ES-I3 (cell line): Measurements from ENCODE around the gene ST7L.

Experiments used
- H3K36me3 ChIP-seq: 2 replicates; pipeline ENCODE4 v1.6.1; 2013; ENCODE audit warnings: mild to moderate bottlenecking, low read length, control low read depth, moderate library complexity; ENCODE audit not compliant: insufficient read depth
- H3K4me1 ChIP-seq: 2 replicates; pipeline ENCODE4 v1.6.1; 2013; ENCODE audit warnings: mild to moderate bottlenecking, control low read depth, low read length; ENCODE audit not compliant: insufficient read depth
- H3K9ac ChIP-seq: 2 replicates; pipeline ENCODE4 v1.6.1; 2013; ENCODE audit warnings: low read depth, mild to moderate bottlenecking, low read length, moderate library complexity
- H3K9me3 ChIP-seq: 2 replicates; pipeline ENCODE4 v1.6.1; 2013; ENCODE audit warnings: mild to moderate bottlenecking, low read length, moderate library complexity; ENCODE audit not compliant: control insufficient read depth, insufficient read depth

The ST7L gene

DNA sequence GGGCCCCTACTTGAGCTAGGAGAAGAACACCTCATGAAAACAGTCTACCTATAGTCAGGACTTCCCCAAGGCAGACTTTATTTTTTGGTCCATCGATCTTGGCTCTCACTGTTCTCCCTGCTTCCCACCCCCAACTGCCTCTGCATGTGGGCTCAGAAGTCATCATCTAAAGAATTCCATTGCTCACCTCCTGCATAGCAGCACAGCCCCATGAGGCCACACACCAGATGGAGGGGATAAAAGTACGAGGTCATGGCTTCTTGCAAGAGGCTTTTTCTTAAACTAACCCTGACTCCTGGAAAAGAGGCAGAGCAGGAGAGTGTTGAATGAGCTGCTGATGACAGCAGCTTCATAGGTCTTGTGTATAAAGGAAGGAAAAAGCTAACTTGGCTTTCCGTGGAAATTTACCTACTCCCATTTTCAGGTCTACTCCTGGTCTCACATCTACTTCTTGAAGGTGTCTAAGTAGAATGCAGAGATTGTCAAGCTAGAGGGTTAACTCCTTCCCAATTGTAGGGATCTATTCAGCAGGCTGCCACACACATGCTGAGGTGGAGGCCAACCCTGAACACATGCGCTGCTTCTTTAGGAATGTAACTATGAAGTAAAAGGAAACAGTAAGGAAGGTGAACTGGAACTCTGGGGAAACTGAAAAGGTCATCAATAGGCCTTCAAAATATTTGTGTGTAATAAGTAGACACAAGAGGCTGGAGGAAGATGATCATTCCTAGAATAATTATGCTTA lies 91.5 kb downstream of the ST7L start:
- Histone ChIP-seq H3K4me1 (peaks cover 31% of the 10 kb centered on the region), H3K9me3 (no peaks in the 10 kb centered on the region; the same call in 1 of the 2 replicates), H3K9ac (no peak overlapping the region), H3K36me3 (no peaks in the 10 kb centered on the region; the same call in 1 of the 2 replicates)

GRCh38 chr1:112524986-112525385 lies 94.0 kb downstream of the ST7L start:
- H3K9ac ChIP-seq: no peak overlapping the region
- H3K9me3 ChIP-seq: no peaks in the 10 kb centered on the region
- peaks cover 31% of the 10 kb centered on the region for H3K4me1 ChIP-seq
- H3K36me3 ChIP-seq: no peaks in the 10 kb centered on the region; the same call in 1 of the 2 replicates

GRCh38 chr1:112524251-112524650 lies 94.7 kb downstream of the ST7L start:
- H3K9me3 ChIP-seq: no peaks in the 10 kb centered on the region
- no peak overlapping the region for H3K9ac ChIP-seq
- H3K36me3 ChIP-seq: no peaks in the 10 kb centered on the region; the same call in 1 of the 2 replicates
- peaks cover 31% of the 10 kb centered on the region for H3K4me1 ChIP-seq

- Histone ChIP-seq H3K4me1 (peaks cover 29% of the 10 kb centered on the region), H3K36me3 (no peaks in the 10 kb centered on the region; the same call in 1 of the 2 replicates), H3K9me3 (no peaks in the 10 kb centered on the region), H3K9ac (no peak overlapping the region)
Observed at GRCh38 chr1:112522621-112523020, 96.3 kb downstream of the ST7L start.

GRCh38 chr1:112520166-112520565 lies 98.8 kb downstream of the ST7L start:
- Histone ChIP-seq H3K36me3 (no peaks in the 10 kb centered on the region; the same call in 1 of the 2 replicates), H3K9ac (no peak overlapping the region), H3K9me3 (no peaks in the 10 kb centered on the region), H3K4me1 (peaks cover 25% of the 10 kb centered on the region)

DNA sequence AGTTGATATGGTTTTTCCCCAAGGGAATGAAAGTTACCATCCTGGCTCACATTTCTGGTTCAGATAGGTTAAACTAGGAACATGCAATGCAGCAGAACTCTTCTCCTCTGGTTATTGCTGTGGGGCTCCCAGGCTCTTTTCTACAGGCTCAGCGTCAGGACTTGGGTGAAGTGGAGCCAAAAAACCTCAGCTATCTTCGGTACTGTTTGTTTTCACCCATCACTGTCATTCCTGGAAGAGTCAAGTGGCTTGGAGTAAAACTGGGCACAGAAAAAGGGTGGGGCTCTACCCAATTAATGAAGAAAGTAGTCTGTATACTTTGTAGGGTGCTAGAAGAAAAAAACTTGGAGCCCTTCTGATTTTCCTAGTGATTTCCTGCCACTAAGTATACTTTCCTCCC lies 100.8 kb downstream of the ST7L start:
- H3K9me3 ChIP-seq: no peaks in the 10 kb centered on the region
- H3K9ac ChIP-seq: no peak overlapping the region
- H3K36me3 ChIP-seq: no peaks in the 10 kb centered on the region; the same call in 1 of the 2 replicates
- peaks cover 8% of the 10 kb centered on the region for H3K4me1 ChIP-seq

DNA sequence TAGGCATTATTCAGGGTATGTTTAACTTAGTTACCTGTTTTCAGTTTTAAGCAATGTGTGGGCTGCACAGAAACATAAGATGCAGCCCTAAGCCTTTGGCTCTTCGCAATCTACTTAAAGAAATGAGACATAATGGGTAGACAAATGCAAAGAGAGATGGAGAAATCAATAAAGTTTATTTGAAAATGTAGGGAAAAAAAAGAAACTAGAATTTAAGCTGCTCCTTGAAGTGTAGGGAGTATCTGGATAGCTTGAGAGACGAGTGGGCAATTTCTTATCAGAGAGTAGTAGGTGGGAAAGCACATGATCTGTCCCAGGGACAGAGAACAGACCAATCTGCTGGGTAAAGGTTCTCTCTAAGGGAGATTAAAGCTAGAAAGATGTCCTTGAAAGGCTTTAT lies 101.3 kb downstream of the ST7L start:
- Histone ChIP-seq H3K9ac (no peak overlapping the region), H3K9me3 (no peaks in the 10 kb centered on the region), H3K36me3 (no peaks in the 10 kb centered on the region; the same call in 1 of the 2 replicates), H3K4me1 (peaks cover 4% of the 10 kb centered on the region; the same call in 1 of the 2 replicates)

- Histone ChIP-seq H3K9me3 (no peaks in the 10 kb centered on the region), H3K36me3 (no peaks in the 10 kb centered on the region; the same call in 1 of the 2 replicates), H3K4me1 (peaks cover 4% of the 10 kb centered on the region; the same call in 1 of the 2 replicates), H3K9ac (no peak overlapping the region)
Observed at GRCh38 chr1:112517231-112517630, 101.7 kb downstream of the ST7L start.

- no peaks in the 10 kb centered on the region; the same call in 1 of the 2 replicates for H3K36me3 ChIP-seq
- no peaks in the 10 kb centered on the region for H3K9me3 ChIP-seq
- H3K9ac ChIP-seq: no peak overlapping the region
- peaks cover 4% of the 10 kb centered on the region; the same call in 1 of the 2 replicates for H3K4me1 ChIP-seq
Observed at GRCh38 chr1:112516141-112516540, 102.8 kb downstream of the ST7L start.

DNA sequence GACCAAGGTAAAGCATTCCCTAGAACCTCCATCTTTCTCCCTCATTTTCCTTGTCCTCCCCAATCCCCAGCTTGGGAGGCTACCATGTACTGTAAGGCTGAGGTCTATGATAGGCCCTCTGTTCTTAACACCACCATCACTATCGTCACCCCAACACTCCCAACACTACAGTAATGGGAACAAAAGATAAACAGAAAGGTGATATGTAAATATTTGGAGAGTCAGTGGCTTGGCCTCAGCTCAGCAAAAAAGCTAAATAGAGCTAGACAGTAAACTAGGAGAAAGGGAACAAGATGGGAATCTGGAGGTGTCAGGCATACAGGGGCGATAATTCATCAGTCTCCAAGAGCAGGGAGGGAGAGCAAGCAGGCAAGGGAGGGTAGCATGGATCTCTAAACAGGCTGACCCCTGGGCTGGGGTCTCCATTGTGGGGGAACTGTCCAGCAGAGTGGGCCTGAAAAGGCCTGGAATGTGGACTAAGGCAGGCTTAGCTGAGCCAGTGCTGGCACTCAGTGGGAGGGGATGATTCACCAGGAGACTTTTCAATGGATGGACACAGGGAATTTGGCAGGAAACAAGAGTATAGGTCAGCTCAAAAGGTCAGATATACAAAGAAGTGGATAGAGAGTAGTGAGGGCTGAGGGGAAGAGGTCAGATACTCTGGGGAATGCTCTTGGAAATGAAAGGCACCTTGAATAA lies 103.5 kb downstream of the ST7L start:
- peaks cover 8% of the 10 kb centered on the region for H3K4me1 ChIP-seq
- no peaks in the 10 kb centered on the region for H3K9me3 ChIP-seq
- H3K36me3 ChIP-seq: no peaks in the 10 kb centered on the region; the same call in 1 of the 2 replicates
- no peak overlapping the region for H3K9ac ChIP-seq

GRCh38 chr1:112514901-112515300 lies 104.0 kb downstream of the ST7L start:
- H3K36me3 ChIP-seq: no peaks in the 10 kb centered on the region; the same call in 1 of the 2 replicates
- no peak overlapping the region for H3K9ac ChIP-seq

DNA sequence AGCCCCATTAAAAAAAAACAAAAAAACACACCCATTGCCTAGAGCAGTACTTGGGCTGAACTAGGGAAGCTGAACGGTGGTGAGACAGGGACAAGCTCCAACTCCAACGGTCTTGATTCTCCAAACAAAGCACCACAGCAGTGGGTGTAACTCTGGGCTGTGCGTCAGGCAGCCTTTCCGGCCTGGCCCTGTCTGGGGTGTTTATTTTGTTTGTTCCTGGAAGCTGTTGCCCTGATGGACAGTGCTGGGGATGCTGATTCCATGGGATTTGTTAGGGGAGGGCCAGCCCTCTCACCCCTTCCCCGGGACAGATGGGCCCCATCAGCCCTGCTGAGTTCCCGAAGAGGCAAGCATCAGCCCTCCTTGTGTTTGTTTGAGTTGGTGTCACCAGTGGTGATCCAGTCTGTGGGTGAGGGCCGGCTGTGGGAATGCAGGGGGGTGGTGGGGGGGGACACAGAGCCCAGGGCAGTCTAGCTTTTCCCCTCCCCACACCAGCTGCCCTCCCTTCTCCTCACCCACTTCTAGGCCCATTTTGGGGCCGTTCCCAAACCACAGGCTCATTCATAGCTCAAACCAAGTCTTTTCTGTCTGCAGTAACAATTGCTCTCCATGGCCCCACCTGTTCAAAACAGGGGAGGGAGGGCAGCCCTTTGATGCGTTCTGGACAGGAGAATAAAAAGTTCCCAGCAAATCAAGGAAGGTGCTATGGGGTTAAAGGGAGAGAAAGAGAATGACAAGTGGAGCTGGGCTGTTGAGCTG lies 105.7 kb downstream of the ST7L start:
- peaks cover 14% of the 10 kb centered on the region for H3K4me1 ChIP-seq

More at GRCh38 chr1:112514901-112515300, 104.0 kb downstream of the ST7L start:
- no peaks in the 10 kb centered on the region for H3K9me3 ChIP-seq
- peaks cover 11% of the 10 kb centered on the region for H3K4me1 ChIP-seq

DNA sequence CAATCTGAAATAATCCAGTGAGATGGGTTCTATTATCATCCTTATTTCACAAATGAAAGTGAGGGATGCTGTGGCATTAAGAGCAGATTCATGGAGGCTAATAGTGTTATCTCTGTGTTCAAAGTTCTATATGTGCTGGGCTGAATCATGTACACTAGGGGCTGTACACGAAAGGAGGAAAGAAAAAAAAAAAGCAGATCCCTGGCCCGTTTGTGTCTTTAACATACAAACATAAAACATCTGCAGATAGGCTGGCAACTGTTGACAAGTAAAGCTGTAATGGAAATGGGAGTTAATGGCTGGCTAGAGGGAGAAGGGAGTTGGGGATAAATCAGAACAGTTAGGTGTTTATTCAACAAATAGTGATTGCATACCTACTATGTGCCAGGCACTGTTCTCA lies 107.0 kb downstream of the ST7L start:
- Histone ChIP-seq H3K9ac (no peak overlapping the region), H3K4me1 (peaks cover 14% of the 10 kb centered on the region), H3K36me3 (no peaks in the 10 kb centered on the region; the same call in 1 of the 2 replicates), H3K9me3 (no peaks in the 10 kb centered on the region)

More for the DNA sequence above, 105.7 kb downstream of the ST7L start:
- no peaks in the 10 kb centered on the region; the same call in 1 of the 2 replicates for H3K36me3 ChIP-seq
- no peaks in the 10 kb centered on the region for H3K9me3 ChIP-seq
- no peak overlapping the region for H3K9ac ChIP-seq

GRCh38 chr1:112510340-112510739 lies 108.6 kb downstream of the ST7L start:
- peak overlapping the region; percentile 69; the same call in 1 of the 2 replicates for H3K9ac ChIP-seq
- no peaks in the 10 kb centered on the region for H3K36me3 ChIP-seq
- no peaks in the 10 kb centered on the region for H3K9me3 ChIP-seq
- peaks cover 10% of the 10 kb centered on the region for H3K4me1 ChIP-seq
